Keratinocyte (primary cell): ENCODE data around the gene PTPN18. TPM values are rescaled to one million over a fixed set of nuclear protein-coding genes. Genes with fewer than 3 reads are reported as not detected.

Experiments
- DNase-seq: peaks from one replicate; pipeline ENCODE4 v3.0.0-alpha.2; 2011; ENCODE audit warnings: low read depth, missing footprints, low spot score
- FAIRE-seq: peaks from 2 replicates; lab custom pipeline; 2011; peaks lifted over from hg19 to GRCh38; lab: Jason Lieb, UNC
- H2AFZ ChIP-seq: 2 replicates; pipeline ENCODE4 v1.6.0; 2012; ENCODE audit warnings: low read length, control low read depth, inconsistent platforms; ENCODE audit not compliant: control insufficient read depth
- H3K27ac ChIP-seq: 2 replicates; pipeline ENCODE4 v1.5.1; 2011; ENCODE audit warnings: low read length; ENCODE audit not compliant: control insufficient read depth, insufficient read depth
- H3K27me3 ChIP-seq: 3 replicates; pipeline ENCODE4 v1.6.0; 2011; ENCODE audit warnings: low read length; ENCODE audit not compliant: control insufficient read depth, insufficient read depth; ENCODE audit errors: extremely low read depth
- H3K36me3 ChIP-seq, 2 experiments: 2 replicates in 1 of 2; 3 replicates in 1 of 2; pipeline ENCODE4 v1.5.1; 2011; ENCODE audit warnings: low read length in 2 of 2, mild to moderate bottlenecking in 1 of 2; ENCODE audit not compliant: control insufficient read depth in 2 of 2, insufficient read depth in 2 of 2; ENCODE audit errors: extremely low read depth in 1 of 2
- H3K4me1 ChIP-seq: 3 replicates; pipeline ENCODE4 v1.5.1; 2011; ENCODE audit warnings: low read length; ENCODE audit not compliant: control insufficient read depth, insufficient read depth; ENCODE audit errors: extremely low read depth
- H3K4me2 ChIP-seq: 3 replicates; pipeline ENCODE4 v1.6.0; 2011; ENCODE audit warnings: low read depth, low read length; ENCODE audit not compliant: control insufficient read depth, insufficient read depth; ENCODE audit errors: extremely low read depth
- H3K4me3 ChIP-seq, 3 experiments: fragments of 200-600 bp in 1 of 3; sonication (generic) in 1 of 3; 2 replicates in 2 of 3; 3 replicates in 1 of 3; pipeline ENCODE4 v1.5.1; 2011 to 2016; ENCODE audit warnings: low read length in 3 of 3, mild to moderate bottlenecking in 3 of 3, control low read depth in 2 of 3, inconsistent platforms in 1 of 3, low read depth in 1 of 3, mixed read lengths in 1 of 3, mixed run types in 1 of 3, moderate library complexity in 1 of 3; ENCODE audit not compliant: control insufficient read depth in 2 of 3, insufficient read depth in 2 of 3; ENCODE audit errors: extremely low read depth in 1 of 3
- H3K79me2 ChIP-seq: 2 replicates; pipeline ENCODE4 v1.6.0; 2012; ENCODE audit warnings: low read length; ENCODE audit not compliant: control insufficient read depth, insufficient read depth
- H3K9ac ChIP-seq: 3 replicates; pipeline ENCODE4 v1.6.0; 2011; ENCODE audit warnings: low read length; ENCODE audit not compliant: control insufficient read depth, insufficient read depth; ENCODE audit errors: extremely low read depth
- H3K9me1 ChIP-seq: 3 replicates; pipeline ENCODE4 v1.6.0; 2011; ENCODE audit warnings: low read length; ENCODE audit not compliant: control insufficient read depth, insufficient read depth; ENCODE audit errors: extremely low read depth
- H3K9me3 ChIP-seq: 2 replicates; pipeline ENCODE4 v1.5.1; 2012; ENCODE audit warnings: low read depth, low read length; ENCODE audit not compliant: control insufficient read depth
- H4K20me1 ChIP-seq: 3 replicates; pipeline ENCODE4 v1.6.0; 2011; ENCODE audit warnings: low read length; ENCODE audit not compliant: control insufficient read depth, insufficient read depth; ENCODE audit errors: extremely low read depth
- EZH2 ChIP-seq: IDR thresholded peaks from one replicate; pipeline ENCODE4 v1.6.1; 2012; ENCODE audit warnings: inconsistent platforms, mild to moderate bottlenecking, low read length, moderate library complexity
- dilution Hi-C: fragments of 300-500 bp; cut with MboI; formaldehyde crosslinking; loops from one replicate; pipeline ENCODE4 v1.7.0; 2020; ENCODE audit warnings: low sequenced_read_pairs; ENCODE audit not compliant: extremely low pct_ligation_motif_present
- polyA plus RNA-seq, 5 experiments: library from polyadenylated mRNA; depleted of rRNA in 3 of 5; stranded (reverse) in 3 of 5; stranded (forward) in 1 of 5; unstranded in 1 of 5; fragments of >200 nt; gene quantifications; 1 replicate in 1 of 5; 2 replicates in 3 of 5; 3 replicates in 1 of 5; pipeline versions ENCODE4 v1.2.1 to v1.2.3, GENCODE V29; 2011 to 2012; ENCODE audit warnings: missing spikeins in 2 of 5, low read depth in 1 of 5, low replicate concordance in 1 of 5
- TF ChIP-seq, protein P1 (sequence below), 3 experiments: IDR thresholded peaks in 1 of 3; conservative IDR thresholded peaks in 1 of 3; optimal IDR thresholded peaks in 1 of 3; 2 replicates in 2 of 3; 3 replicates in 1 of 3; pipeline versions ENCODE3 to v1.5.1; 2011; ENCODE audit warnings: low read length in 3 of 3, mild to moderate bottlenecking in 3 of 3, moderate library complexity in 2 of 3, control low read depth in 1 of 3, inconsistent platforms in 1 of 3; ENCODE audit not compliant: insufficient read depth in 2 of 3; ENCODE audit errors: extremely low read depth in 1 of 3

Gene PTPN18
- polyA plus RNA-seq, 1 donor (not counting 4 experiments of a cell fraction or from before 2014, with no cell fraction given), result 9.6 TPM

DNA sequence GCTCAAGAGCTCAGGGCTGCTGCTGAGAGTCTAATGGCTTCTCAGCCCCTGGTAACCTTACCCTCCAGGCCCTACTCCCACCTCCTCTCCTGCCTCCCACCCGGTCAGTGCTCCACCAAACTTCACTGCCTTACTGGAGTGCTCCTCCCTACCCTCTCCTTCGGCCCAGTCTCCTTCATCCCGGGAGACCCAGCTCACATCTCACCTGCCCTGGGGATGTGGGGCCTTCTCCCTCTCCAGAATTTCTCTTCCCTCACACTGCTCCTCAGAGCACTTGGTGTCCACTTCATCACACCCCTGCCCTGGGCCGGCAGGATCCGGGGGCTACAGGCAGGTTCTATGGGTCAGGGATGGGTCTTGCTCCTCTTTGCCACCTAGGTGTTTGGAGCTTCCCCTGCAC is 21.6 kb downstream of the PTPN18 start:
- Histone ChIP-seq H3K9ac (no peak overlapping the region), H3K27me3 (no peaks in the 10 kb centered on the region), H3K4me2 (no peak overlapping the region), H3K27ac (no peak overlapping the region), H3K36me3 (no peaks in the 10 kb centered on the region), H4K20me1 (no peaks in the 10 kb centered on the region), H3K4me3 (no peak overlapping the region), H3K9me3 (no peaks in the 10 kb centered on the region), H2AFZ (no peak overlapping the region), H3K79me2 (no peaks in the 10 kb centered on the region), H3K9me1 (no peaks in the 10 kb centered on the region), H3K4me1 (no peaks in the 10 kb centered on the region)
- dilution Hi-C loops, result no loop called here
- no peak for TF ChIP-seq EZH2
- TF ChIP-seq, protein P1, sequence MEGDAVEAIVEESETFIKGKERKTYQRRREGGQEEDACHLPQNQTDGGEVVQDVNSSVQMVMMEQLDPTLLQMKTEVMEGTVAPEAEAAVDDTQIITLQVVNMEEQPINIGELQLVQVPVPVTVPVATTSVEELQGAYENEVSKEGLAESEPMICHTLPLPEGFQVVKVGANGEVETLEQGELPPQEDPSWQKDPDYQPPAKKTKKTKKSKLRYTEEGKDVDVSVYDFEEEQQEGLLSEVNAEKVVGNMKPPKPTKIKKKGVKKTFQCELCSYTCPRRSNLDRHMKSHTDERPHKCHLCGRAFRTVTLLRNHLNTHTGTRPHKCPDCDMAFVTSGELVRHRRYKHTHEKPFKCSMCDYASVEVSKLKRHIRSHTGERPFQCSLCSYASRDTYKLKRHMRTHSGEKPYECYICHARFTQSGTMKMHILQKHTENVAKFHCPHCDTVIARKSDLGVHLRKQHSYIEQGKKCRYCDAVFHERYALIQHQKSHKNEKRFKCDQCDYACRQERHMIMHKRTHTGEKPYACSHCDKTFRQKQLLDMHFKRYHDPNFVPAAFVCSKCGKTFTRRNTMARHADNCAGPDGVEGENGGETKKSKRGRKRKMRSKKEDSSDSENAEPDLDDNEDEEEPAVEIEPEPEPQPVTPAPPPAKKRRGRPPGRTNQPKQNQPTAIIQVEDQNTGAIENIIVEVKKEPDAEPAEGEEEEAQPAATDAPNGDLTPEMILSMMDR (optimal IDR thresholded peaks at IDR 0.05 in 1 of 3, IDR thresholded peaks at IDR 0.05 in 1 of 3, conservative IDR thresholded peaks at IDR 0.05 in 1 of 3; ENCODE audit: extremely low read depth in 1 of 3, insufficient read depth in 2 of 3, low read length in 3 of 3), result no peak
- FAIRE-seq (no peak), DNase-seq (no peak)

DNA sequence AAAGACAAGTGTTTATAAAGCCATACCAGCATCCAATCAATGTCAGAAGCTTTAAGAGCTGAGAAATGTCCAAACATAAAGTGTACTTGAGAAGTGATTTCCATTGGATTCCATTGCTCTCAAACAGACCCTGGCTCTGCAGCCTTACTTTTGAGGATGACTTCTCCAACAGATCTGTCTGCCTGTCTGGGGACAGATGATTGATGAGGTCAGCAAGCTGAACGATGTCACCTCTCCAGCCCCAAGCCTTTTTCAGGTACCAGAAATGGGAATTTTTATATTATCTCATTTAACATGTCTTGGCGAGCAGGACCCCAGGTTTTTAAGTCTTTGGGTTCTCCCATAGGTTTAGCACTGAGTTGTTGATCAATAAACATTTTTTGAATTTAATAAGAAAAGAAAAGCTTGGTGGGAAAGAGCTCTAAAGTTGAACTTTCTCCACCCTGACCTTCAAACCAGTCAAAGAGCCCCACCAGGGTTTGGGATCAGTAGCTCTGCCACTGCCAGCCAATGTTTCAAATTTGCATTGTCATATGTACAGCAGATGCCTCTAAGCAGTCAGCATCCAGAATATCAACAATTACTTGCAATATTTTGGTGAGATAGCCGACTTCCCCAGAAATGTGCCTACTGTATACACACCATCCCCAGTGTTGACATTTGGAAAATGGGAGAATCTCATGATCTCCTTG is 22.5 kb downstream of the PTPN18 start:
- no peaks in the 10 kb centered on the region for H3K79me2 ChIP-seq
- H3K9me3 ChIP-seq, result no peaks in the 10 kb centered on the region
- H3K4me1 ChIP-seq, result no peaks in the 10 kb centered on the region
- H2AFZ ChIP-seq, result no peak overlapping the region
- no peaks in the 10 kb centered on the region for H3K36me3 ChIP-seq
- no peaks in the 10 kb centered on the region for H4K20me1 ChIP-seq
- FAIRE-seq (no peak), DNase-seq (no peak)
- H3K27ac ChIP-seq, result no peak overlapping the region
- dilution Hi-C loops, result no loop called here
- TF ChIP-seq EZH2, result no peak
- TF ChIP-seq, protein P1 (optimal IDR thresholded peaks at IDR 0.05 in 1 of 3, IDR thresholded peaks at IDR 0.05 in 1 of 3, conservative IDR thresholded peaks at IDR 0.05 in 1 of 3; ENCODE audit: extremely low read depth in 1 of 3, insufficient read depth in 2 of 3, low read length in 3 of 3), result no peak
- H3K27me3 ChIP-seq, result no peaks in the 10 kb centered on the region
- no peak overlapping the region for H3K9ac ChIP-seq
- H3K4me3 ChIP-seq, result no peak overlapping the region
- no peaks in the 10 kb centered on the region for H3K9me1 ChIP-seq
- no peak overlapping the region for H3K4me2 ChIP-seq
